HG02938 (cell line): ENCODE results near the gene SVOPL.
"Not testable (repeated sequence)": the region's sequence is repeated elsewhere in the genome, so short reads cannot be mapped to it uniquely, and the experiment has no call there.

Source experiments
- ATAC-seq: cut with Tn5 transposase; IDR thresholded peaks from one replicate; pipeline ENCODE4 v1.9.1; 2021; ENCODE audit warnings: mild to moderate bottlenecking, moderate library complexity; ENCODE audit not compliant: unreplicated experiment

SVOPL gene

DNA sequence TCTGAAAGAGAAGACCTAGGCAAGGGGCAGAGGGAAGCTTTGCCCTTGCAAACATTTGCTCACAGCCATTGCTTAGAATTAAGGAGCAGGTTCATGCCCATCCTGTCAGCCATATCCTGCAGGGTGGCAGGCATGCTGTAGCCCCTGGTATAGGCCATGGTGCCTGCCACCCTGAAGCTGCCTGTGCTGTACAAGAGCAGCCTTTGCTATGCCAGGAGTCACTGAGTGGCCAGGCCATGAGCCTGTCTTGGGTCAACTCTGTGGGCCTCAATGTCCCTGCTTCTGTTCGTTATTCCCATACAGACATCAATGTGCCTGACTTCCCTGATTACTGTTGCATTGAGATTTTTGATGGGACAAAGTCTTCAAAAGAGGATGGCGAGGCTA, 368 bp upstream of the SVOPL start:
- no peak for ATAC-seq

DNA sequence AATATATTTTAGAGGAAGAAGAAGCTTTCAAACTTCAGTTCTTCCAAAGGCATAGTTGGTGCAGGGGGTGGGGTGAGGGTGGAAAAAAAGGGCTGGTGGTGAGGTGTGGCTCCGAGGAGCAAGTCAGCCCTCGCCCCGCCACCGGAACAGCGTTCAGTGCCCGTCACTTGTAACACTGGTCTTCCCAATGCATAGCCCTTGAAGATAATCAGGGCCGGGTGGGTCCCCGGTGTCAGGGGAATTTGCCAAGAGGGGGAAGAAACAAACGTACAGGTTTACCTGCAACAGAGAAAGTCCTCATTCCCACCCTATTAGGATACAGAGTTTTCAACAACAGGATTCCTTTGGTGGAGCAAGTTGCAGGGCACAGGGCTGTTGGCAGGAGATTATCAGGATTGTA, 1.5 kb downstream of the SVOPL start:
- no peak for ATAC-seq

DNA sequence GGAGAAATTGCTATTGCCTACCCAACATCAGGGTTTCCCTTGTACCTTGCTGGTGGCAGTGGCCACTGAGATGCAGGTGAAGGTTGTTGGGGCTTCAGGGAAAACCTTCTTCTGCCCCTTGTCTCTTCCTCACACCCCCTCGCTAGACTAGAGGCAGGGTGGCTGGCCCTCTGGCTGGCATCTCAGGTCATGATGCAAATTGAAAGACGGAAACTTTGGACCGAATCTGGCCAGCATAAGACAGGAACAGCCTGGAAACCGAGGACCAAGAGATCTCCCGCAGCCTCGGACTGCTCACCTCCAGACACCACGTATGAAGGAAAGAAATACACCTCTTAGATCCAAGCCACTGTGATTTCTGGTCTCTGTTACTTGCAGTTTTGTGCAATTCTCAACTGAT, 2.9 kb downstream of the SVOPL start:
- ATAC-seq: no peak

DNA sequence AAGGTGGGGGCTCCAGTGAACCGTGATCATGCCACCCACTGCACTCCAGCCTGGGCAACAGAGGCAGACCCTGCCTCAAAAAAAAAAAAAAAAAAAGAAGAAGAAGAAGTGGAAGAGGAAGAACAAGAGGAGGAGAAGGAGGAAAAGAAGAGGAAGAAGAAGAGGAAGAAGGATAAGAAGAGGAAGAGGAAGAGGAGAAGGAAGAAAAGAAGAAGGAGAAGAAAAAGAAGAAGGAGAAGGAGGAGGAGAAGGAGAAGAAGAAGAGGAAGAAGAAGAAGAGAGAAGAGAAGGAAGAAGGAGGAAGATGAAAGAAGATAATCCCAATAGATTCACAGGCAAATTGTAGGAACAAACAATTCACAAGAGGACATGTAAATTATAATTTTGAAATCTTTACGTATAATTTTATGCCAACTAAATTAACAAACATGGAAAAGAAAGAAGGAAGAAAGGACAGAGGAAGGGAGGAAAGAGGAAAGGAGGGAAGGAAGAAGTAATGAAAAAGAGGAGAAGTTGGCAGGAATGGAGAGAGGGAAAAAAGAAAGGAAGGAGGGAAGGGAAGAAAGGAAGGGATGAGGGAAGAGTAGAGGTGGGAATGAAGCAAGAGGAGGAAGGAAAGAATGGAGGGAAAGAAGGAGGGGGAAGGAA, 3.5 kb downstream of the SVOPL start:
- ATAC-seq: no peak

DNA sequence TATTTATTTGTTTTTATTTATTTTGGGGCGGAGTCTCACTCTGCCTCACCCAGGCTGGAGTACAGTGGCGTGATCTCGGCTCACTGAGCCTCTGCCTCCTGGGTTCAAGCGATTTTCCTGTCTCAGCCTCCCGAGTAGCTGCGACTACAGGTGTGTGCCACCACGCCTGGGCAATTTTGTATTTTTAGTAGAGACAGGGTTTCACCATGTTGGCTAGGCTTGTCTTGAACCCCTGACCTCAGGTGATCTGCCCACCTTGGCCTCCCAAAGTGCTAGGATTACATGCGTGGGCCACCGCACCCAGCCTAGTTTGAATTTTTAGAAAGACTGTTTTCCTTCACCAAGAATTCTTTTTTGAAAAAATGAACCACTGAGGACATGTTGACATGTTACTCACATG, 5.4 kb downstream of the SVOPL start:
- not testable (repeated sequence) for ATAC-seq

DNA sequence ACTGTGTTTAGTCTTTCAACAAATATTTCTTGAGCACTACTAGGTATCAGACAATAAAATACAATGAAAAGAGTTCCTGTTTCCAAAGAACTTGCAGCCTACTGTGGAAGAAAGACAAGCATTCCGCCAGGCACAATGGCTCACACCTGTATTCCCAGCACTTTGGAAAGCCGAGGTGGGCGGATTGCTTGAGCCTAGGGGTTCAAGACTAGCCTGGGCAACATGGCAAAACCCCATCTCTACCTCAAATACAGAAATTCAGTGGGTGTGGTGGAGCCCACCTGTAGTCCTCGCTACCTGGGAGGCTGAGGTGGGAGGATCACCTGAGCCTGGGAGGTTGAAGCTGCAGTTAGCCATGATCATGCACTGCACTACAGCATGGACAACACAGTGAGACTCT, 6.1 kb downstream of the SVOPL start:
- ATAC-seq: no peak

DNA sequence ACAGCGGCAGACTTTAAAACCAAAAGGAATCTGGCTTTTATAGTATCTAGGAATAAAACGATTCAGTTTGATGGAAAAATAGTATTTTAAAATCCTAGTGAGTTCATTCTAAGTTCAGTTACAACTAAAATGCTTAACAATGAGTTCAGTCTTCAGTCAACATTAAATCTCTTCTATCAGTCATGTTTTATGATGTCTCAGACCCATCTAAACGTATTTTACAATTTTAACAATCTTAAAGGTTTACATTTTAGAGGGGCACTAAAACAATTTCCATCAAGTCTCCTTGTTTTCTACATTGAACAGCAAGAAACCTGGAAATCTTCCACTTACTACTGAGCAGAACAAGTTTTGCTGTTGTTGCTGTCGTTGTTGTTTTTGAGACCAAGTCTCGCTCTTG, 10.0 kb downstream of the SVOPL start:
- no peak for ATAC-seq

DNA sequence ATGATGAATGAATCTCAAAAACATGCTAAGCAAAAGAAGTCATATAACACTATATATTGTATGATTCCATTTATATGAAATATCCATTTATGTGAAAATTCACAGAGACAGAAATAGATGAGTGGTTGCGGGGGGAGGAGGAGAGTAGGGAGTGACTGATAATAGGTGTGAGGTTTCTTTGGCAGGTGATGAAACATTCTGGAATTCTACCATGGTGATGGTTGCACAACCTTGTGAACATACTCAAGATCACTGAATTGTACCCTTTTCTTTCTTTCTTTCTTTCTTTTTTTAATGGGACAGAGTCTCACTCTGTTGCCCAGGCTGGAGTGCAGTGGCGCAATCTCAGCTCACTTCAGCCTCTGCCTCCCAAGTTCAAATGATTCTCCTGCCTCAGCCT, 10.7 kb downstream of the SVOPL start:
- no peak for ATAC-seq

DNA sequence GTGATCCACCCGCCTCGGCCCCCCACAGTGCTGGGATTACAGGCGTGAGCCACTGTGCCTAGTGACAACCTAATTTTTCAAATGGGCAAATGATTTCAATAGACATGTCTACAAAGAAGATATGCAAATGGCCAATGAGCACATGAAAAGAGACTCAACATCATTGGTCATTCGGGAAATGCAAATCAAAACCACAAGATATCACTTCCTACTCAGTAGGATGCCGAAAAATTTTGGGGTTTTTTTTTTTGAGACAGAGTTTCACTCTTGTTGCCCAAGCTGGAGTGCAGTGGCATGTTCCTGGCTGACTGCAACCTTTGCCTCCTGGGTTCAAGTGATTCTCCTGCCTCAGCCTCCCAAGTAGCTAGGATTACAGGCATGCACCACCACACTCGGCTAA, 13.1 kb downstream of the SVOPL start:
- ATAC-seq: not testable (repeated sequence)

DNA sequence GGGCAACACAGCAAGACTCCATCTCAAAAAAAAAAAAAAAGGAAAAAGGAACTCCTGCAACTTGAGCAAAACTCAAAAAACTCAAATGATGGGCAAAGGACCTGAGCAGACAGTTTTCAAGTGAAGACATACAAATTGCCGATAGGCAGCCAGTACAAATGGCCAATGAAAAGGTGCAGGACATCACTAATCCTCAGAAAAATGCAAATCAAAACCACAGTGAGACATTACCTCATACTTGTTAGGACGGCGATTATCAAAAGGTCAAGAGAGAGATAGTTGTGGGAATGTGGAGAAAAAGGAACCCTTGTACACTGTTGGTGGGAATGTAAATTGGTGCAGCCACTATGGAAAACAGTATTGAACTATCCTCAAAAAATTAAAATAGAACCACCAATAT, 16.8 kb downstream of the SVOPL start:
- no peak for ATAC-seq

DNA sequence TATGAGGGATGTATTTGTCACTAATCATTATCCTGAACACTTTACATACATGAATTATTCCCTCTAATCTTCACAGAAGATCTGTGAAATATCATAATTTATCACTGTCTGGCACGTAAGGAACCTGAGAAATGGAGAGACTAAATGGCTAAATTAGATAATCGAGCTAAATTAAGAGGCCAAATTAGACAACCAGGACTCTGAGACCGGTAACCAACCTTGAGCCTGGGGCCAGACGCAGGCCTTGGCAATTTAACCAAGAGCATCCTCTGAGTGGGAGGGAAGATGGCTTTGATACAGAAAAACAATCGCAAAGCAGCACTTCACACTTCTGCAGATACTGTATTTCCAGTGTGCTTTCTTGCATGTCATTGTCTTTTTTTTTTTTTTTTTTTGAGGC, 21.4 kb downstream of the SVOPL start:
- ATAC-seq: no peak

DNA sequence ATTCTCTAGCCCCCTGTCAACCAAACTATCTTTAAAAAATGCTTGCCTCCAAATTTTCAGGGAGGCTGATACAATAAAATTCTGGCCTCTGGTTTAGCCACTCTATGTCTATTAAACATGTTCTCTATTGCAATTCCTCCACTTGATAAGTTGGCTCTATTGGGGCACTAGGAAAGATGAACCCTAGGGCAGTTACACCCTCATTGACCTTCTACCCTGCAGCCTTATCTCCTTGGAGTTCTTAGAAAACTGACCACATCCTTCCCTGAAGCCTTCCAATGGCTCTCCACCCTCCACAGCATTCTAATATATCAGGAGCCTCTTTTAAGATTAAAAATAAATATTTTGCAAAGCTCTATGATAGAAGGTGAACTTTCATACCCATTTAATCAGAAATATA, 30.6 kb downstream of the SVOPL start:
- ATAC-seq: no peak

DNA sequence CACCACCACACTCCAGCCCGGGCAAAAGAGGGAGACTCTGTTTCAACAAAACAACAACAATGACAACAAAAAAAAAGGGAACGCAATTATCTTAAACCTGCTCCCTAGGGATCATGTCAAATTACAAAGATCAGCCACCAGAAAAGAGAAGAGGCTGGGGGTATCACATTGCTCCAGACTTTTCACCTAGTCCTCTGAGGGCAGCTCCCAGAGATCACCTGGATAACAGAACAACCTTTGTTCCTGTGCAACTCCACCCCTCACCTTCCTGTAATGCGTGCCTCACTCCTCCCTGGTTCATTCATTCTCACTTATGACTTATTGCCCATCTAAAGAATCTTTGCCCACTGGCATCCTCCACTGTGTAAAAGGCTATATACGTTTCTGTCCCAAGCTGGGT, 31.8 kb downstream of the SVOPL start:
- ATAC-seq: no peak

DNA sequence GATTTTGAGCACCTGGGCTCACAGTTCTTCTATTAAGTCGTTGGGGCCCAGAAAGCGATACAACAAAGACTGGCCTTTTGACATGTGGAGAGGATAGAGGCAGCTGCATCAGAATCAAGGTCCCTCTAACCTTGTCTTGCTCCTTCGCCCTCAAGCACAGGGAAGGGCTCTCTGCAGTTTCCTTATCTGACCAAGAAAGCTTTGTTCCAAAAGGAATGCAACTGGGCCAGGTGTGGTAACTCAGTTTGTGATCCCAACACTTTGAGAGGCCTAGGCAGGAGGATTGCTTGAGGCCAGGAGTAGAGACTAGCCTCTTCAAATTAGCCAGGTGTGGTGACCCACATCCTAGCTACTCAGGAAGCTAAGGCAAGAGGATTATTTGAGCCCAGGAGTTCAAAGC, 32.2 kb downstream of the SVOPL start:
- ATAC-seq: no peak

DNA sequence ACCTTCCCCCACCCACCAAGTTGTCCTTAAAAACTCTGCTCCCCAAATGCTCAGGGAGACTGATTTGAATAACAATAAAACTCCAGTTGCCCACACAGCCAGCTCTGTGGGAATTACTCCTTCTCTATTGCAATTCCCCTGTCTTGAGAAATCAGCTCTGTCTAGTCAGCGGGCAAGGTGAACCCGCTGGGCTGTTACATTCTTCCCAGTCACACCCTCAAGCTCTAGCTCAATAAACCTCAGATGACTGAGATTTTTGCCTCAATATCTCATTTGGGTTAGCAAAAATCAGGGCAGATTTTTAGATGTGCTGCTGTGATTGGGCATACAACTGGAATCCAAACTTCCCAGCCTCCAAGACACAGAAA, 32.9 kb downstream of the SVOPL start:
- no peak for ATAC-seq

DNA sequence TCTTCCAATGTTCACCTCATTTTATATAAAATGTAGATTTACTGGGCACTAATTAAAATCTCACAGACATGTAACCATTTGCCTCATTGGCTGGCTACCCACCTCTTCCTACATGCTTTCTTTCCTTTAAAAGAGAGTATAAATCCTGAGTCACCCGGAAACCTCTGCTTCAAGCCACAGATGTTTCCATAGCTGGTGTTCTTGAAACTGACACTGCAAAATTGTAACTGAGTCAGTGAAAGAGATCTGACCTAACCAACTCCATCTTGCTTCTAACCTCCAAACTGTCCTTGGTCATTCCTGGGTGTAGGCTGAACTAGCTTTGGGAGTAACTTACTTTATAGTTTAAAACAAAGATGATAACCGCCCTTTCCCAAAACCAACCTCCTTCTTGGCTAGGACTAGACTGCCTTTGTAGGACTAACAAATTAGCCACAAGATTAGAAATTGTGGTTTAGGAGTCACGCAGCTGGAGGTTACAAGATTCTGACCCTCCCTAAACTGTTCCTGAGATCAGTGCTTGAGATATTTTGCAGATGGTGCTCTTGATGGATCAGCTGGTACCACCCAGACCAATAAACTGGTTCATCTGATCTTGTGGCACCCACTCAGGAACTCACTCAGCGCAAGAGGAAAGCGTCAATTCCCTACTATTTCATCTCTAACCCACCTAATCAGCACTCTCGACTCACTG, 33.5 kb downstream of the SVOPL start:
- no peak for ATAC-seq

DNA sequence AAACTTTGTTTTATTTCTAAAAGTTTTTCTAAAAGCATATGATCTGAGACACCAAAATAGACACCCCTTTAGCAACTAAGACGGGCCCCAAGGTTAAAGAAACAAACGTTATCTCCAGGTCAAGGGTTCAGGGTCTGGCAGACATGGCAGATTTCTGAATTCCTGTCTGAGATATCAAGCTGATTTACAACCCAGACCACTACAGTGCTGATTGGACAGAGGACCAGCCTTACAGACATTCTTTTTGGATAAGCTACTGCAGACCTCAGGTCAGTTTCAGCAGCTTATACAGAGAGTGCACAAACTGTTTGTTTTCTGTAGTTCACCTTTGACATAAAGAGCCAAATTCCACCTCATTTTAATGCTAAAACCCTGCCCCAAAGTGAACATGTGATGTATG, 34.8 kb downstream of the SVOPL start:
- no peak for ATAC-seq

DNA sequence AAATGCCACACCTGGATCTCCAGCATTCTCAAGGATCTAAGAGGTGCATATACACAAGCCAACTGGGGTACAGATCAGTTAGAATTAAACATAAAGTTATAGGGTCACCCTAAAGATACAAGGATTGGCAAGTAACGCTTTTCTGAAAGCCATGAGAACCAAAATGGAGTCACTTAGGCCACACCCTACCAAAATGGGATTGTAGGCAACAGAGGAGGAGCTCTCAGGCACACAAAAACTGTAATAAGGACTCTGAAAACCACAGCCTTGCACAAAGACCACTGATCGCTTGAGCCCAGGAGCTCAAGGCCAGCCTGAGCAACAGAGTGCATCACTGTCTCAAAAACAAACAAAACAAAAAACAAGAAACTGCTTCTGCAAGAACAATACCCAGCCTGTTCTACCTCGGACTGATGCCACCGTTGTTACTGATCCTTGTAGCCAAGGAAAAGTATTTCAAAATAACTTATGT, 35.5 kb downstream of the SVOPL start:
- no peak for ATAC-seq

DNA sequence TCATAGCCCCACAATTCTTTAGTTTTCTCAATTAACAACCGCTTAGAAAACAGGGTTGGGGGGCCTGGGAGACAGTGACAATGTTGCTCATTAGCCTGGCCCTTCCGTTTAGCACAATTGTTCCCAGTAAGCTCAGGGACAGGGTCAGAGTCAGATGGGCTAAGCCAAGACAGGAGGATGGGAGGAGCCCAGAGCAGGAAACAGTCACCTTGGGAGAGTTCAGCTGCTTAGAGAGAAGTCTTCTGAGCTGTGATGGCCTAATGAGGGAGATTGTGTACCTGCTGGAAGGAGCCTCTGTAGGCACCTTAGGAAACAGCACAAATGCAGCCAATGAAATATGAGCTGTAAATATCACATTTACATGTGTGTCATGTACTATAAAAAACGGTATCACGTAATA, 35.9 kb downstream of the SVOPL start:
- ATAC-seq: no peak

DNA sequence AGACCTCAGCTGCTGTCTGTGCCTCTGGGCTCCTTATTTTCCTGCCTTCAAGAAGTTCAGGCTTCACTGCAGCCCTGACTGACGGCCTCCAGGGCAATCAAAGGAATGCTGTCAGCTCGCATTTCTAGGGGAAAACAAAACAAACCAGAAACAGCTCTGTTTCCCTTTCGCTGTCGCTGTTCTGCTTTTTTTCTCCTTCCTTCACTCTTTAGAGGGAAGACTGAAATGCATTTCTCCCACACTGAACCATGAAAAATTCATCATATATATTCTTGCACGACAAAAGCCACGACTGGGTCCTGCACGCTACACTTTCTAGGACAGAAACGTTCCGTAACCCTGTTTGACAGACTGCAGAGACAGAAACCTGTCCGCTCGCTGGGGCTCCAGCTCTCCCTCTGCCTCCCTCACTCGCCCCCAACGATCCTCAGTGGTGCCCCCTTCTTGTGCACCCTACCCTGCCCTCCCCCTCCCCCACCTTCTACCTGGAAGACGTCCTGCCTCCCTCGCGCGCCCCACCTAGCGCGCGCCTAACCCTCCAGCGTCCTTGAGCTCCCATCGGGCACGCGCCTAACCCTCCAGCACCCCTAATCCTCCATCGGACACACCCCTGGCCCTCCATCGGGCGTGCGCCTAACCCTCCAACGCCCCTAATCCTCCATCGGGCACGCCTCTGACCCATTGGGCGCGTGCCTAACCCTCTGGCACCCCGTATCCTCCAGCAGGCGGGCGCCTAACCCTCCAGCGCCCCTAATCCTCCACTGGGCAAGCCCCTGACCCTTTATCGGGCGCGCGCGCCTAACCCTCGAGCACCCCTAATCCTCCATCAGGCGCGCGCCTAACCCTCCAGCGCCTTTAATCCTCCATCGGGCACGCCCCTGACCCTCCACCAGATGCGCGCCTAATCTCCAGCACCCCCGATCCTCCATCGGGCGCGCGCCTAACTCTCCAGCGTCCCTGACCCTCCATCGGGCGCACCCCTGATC, 37.1 kb downstream of the SVOPL start:
- no peak for ATAC-seq

DNA sequence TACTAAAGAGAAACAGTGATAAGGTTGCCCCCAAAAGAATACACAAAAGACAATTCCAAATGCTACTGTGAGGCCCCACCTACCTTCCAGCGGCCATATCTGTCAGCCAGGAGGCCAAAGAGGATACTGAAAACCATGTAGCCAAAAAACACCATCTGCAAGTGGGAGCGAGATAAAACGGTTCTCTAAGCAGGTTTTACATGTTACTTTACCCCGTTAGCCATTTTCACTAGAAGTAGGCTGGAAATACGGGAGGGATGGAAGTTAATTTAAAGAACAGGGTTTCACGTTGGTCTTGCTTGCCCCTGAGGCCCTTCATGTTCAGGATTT, 38.2 kb downstream of the SVOPL start:
- no peak for ATAC-seq
